Measurements from ENCODE around the gene ALKBH1. TPM values are rescaled to one million over a fixed set of nuclear protein-coding genes. Genes with fewer than 3 reads are reported as not detected.
"Not testable (repeated sequence)": the region's sequence is repeated elsewhere in the genome, so short reads cannot be mapped to it uniquely, and the experiment has no call there.

Gene ALKBH1, protein sequence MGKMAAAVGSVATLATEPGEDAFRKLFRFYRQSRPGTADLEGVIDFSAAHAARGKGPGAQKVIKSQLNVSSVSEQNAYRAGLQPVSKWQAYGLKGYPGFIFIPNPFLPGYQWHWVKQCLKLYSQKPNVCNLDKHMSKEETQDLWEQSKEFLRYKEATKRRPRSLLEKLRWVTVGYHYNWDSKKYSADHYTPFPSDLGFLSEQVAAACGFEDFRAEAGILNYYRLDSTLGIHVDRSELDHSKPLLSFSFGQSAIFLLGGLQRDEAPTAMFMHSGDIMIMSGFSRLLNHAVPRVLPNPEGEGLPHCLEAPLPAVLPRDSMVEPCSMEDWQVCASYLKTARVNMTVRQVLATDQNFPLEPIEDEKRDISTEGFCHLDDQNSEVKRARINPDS
- 13.0 TPM for total RNA-seq
- polyA plus RNA-seq = 9.3 TPM

DNA sequence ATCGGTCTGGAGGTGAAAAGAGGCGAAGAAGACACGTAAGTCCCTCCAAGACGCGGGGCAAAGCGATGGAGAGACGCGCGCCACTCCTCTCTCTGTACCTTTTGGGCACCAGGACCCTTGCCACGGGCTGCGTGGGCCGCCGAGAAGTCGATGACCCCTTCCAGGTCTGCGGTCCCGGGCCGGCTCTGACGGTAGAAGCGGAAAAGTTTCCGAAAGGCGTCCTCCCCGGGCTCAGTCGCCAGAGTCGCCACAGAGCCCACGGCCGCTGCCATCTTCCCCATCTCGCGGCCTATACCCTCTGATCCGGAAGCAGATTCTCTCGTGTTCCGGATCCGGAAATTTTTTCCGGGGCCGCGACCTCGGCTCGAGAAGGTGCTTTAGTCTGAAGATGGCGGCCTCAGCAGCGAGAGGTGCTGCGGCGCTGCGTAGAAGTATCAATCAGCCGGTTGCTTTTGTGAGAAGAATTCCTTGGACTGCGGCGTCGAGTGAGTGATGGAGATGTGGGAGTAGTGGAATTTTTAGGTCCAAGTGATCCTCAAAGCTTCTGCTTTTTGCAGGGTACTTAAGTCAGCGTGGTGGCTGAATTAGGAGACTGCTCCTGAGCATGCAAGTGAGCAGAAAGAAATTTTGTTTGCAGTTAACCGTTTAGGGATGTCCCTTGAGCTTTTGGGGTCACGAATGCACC lies at the start of gene ALKBH1, which contains the start of gene SLIRP:
ALKBH1 (minus strand) TSS at position 300 of the 685 bp plus-strand sequence; CDS start at position 281, 19 bp downstream.
SLIRP (plus strand) TSS at position 380 of the 685 bp plus-strand sequence; CDS start at position 389, 9 bp downstream.
- Histone ChIP-seq H3K4me1 (ENCODE audit: insufficient read depth) (peaks cover 1% of the 10 kb centered on the region), H3K27ac (ENCODE audit: low read depth) (peak within 1 kb of the TSS; percentile 60), H3K4me3 (ENCODE audit: low read depth, low read length) (peak within 1 kb of the TSS; percentile 89), H3K36me3 (ENCODE audit: insufficient read depth) (peaks cover 4% of the 10 kb centered on the region)
- under 1% methylated on average over 49 of the region's 49 CpGs for WGBS
- peak; percentile 76 for DNase-seq (ENCODE audit: extremely low spot score)

DNA sequence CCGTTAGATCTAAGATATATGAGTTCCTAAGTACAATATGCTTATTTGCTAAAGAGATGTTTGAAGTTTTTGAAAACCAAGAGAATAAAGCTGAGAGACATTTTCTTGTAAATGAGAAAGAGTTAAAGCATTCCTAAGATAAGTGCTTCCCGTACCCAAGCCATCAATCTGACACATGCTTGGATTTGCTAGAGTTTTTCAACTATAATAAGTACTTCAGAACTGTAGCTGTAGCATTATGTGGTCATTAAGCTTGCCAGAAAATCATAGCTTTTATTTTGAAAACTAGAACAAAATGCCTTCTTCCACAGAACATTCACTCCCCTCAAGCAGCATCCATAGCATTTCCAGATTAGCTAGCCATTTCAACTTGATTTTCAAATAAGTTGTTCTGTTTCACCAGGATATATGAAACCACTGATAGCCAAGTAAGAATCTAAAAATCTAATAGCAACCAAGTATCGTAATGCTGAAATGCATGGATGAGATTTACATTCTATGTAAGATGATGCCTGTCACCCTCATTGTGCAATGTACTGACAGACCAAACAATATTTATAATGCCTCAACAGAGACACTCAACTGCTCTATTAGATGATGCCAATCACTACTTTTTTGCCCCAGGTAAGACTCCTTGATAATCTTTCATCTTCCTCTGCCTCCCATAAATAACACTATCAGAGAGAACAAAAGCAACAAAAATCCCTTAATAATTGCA lies 45.1 kb upstream of the ALKBH1 start:
- 56% methylated on average over 3 of the region's 3 CpGs for WGBS
- H3K36me3 ChIP-seq (ENCODE audit: insufficient read depth) = peaks cover 16% of the 10 kb centered on the region

DNA sequence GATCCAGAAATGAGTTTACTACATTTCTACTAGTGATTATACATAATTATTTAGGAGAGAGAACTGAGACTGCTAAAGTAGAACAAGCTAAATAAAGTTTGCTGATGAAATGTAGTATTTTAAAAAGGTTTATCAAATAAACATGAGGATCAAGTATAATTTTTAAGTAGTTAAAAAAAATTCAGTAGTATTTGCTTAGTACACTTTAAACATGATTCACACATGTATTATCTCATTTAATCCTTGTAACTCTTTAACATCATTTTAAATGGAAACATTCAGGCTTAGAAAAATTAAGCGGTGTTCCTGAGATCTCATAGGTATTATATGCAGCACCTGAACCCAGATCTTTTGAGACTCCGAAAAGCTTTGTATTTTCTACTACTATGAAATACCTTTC lies 44.4 kb upstream of the ALKBH1 start:
- Histone ChIP-seq H3K4me1 (ENCODE audit: insufficient read depth) (no peaks in the 10 kb centered on the region), H3K36me3 (ENCODE audit: insufficient read depth) (peaks cover 16% of the 10 kb centered on the region), H3K4me3 (ENCODE audit: low read depth, low read length) (no peak overlapping the region), H3K27ac (ENCODE audit: low read depth) (no peak overlapping the region)
- WGBS = 96% methylated on average over 2 of the region's 2 CpGs
- no peak for DNase-seq (ENCODE audit: extremely low spot score)

More for the DNA sequence above, 45.1 kb upstream of the ALKBH1 start:
- Histone ChIP-seq H3K27ac (ENCODE audit: low read depth) (no peak overlapping the region), H3K4me3 (ENCODE audit: low read depth, low read length) (no peak overlapping the region), H3K4me1 (ENCODE audit: insufficient read depth) (no peaks in the 10 kb centered on the region)
- DNase-seq (ENCODE audit: extremely low spot score) = no peak

DNA sequence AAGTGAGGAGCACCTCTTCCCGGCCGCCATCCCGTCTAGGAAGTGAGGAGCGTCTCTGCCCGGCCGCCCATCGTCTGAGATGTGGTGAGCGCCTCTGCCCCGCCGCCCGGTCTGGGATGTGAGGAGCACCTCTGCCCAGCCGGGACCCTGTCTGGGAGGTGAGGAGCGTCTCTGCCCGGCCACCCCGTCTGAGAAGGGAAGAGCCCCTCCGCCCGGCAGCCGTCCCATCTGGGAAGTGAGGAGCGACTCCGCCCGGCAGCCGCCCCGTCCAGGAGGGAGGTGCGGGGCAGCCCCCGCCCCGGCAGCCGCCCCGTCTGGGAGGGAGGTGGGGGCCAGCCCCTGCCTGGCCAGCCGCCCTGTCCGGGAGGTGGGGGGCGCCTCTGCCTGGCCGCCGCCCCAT lies 39.6 kb upstream of the ALKBH1 start:
- WGBS = 96% methylated on average over 33 of the region's 33 CpGs
- H3K4me3 ChIP-seq (ENCODE audit: low read depth, low read length); H3K27ac ChIP-seq (ENCODE audit: low read depth); H3K4me1 ChIP-seq (ENCODE audit: insufficient read depth); DNase-seq (ENCODE audit: extremely low spot score): not testable (repeated sequence)
- peaks cover 14% of the 10 kb centered on the region for H3K36me3 ChIP-seq (ENCODE audit: insufficient read depth)

DNA sequence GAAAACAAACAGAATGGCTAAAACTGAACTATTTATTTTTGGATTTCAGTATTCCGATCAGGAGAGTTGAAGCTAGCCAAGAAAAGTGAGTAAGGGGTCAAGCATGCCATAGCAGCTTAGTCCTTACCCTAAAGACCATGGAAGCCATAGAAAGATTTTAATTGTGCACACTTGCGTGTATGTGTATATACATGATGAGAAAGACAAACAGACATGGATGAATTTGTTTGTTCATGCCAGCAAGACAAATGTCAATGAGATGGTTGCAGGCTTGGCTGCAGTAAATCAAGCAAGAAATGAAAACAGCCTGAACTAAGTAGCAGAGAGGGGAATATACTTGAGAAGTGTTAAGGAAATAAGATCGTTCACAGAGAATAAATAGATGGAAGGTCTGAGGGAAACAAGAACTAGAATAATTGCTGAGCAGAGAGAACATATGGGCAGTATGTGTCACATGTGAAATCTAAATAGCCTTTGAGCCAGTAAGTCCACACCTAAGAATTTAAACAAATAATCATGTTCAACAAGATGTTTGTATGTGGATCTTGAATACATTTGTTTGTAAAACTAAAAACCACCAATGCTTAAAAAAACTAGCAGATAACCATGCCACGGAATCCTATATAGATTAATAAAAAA lies 38.4 kb upstream of the ALKBH1 start:
- H3K4me3 ChIP-seq (ENCODE audit: low read depth, low read length) = no peak overlapping the region
- peaks cover 12% of the 10 kb centered on the region for H3K36me3 ChIP-seq (ENCODE audit: insufficient read depth)
- WGBS = 62% methylated on average over 4 of the region's 4 CpGs

DNA sequence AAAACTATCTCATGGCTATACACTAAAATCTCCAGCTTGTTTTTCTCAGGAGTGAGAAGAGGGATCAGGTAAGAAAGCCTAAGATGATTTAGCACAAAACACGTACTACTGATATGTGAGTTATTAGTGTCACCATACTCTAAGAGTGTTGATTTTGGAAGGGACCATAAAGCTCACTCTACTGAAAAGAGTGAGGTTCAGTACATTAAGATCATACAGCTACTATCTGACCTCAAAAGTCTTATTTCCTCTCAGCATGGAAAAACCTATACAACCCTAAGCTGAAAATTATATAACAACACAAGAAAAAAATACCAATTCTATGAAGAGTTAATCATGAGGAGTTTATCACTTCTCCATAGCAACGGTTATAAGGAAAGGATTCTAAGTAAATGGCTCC lies 33.6 kb upstream of the ALKBH1 start:
- WGBS = 76% methylated on average over 2 of the region's 2 CpGs
- no peak overlapping the region for H3K4me3 ChIP-seq (ENCODE audit: low read depth, low read length)
- peaks cover 2% of the 10 kb centered on the region for H3K36me3 ChIP-seq (ENCODE audit: insufficient read depth)
- no peak for DNase-seq (ENCODE audit: extremely low spot score)
- no peak overlapping the region for H3K27ac ChIP-seq (ENCODE audit: low read depth)
- H3K4me1 ChIP-seq (ENCODE audit: insufficient read depth) = no peaks in the 10 kb centered on the region

More for the DNA sequence above, 38.4 kb upstream of the ALKBH1 start:
- H3K27ac ChIP-seq (ENCODE audit: low read depth) = no peak overlapping the region
- DNase-seq (ENCODE audit: extremely low spot score) = no peak
- H3K4me1 ChIP-seq (ENCODE audit: insufficient read depth) = no peaks in the 10 kb centered on the region

DNA sequence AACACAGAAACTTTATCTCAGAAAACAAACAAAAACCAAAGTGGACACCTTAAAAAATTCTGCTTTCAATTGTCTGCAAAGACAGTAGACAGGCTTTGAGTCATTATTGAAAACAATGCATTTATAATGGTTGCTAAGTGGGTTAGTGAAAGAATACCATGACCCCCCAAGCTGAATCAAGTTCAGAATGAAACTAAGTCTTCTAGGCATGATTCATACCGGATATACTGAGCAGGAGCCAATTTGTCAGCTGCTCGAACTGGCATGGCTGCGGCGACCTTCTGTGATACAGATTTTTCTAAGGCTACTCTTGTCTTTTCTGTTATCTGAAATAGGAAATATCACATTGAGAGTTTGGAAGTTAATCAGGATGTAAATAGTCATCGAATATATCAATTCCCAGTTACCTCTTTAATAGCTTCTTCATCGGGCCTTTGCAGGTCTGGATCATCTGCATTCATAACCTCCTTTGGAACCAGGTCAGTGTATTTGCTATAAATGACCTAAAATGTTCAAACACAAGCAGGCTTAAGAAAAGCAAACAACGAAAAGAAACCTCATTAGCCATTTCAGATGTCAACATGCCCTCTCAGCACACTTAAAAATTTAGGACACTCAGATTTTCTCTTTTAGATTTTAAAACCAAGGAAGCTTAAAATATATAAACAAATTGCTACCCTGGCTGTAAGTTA lies 30.9 kb upstream of the ALKBH1 start:
- Histone ChIP-seq H3K36me3 (ENCODE audit: insufficient read depth) (peaks cover 6% of the 10 kb centered on the region), H3K4me1 (ENCODE audit: insufficient read depth) (no peaks in the 10 kb centered on the region), H3K4me3 (ENCODE audit: low read depth, low read length) (no peak overlapping the region), H3K27ac (ENCODE audit: low read depth) (no peak overlapping the region)
- DNase-seq (ENCODE audit: extremely low spot score) = no peak
- WGBS = 75% methylated on average over 7 of the region's 7 CpGs

DNA sequence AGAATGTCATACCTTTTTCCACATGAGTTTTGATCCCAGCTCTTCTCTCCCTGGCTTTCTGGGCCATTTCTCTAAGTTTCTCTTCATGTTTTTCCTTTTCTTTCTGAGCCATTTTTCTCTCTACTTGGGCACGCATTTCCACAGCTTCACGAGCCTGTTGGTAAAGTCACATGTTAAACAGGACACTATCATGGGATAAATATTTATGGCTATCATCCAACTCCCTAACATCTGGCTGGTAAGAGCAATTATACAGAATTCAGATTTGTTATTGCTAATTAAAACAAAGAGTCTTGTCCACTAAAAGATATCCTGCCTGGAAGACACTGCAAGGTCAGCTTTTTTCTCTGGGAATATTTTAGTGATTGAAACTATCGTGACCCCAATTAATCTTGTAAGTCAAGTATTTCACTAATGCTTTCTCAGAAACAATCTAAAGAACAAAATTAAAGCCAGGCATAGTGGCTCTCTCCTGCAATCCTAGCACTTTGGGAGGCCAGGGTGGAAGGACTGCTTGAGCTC lies 23.2 kb upstream of the ALKBH1 start:
- H3K36me3 ChIP-seq (ENCODE audit: insufficient read depth) = peaks cover 11% of the 10 kb centered on the region

DNA sequence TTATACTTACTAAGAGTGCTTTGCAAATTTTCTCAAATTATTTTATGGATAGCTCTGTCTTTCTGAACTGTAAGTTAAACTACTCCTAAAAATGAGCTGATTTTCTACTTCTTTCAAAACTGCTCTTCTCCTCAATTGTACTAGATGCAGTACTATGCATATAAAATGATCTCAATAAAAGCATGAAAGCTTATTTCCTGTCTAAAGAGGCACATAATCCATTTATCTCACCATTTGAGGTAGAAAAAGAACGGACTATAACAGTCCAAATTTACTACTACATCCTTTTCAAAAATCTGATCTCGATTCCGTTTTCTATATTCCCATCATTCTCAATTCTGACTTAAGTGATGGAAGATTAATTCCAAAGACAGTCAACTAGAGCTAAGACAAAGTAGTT lies 14.5 kb upstream of the ALKBH1 start:
- no peaks in the 10 kb centered on the region for H3K4me1 ChIP-seq (ENCODE audit: insufficient read depth)
- no peak overlapping the region for H3K27ac ChIP-seq (ENCODE audit: low read depth)
- no peak for DNase-seq (ENCODE audit: extremely low spot score)
- WGBS = 97% methylated on average over 3 of the region's 3 CpGs
- H3K4me3 ChIP-seq (ENCODE audit: low read depth, low read length) = no peak overlapping the region
- H3K36me3 ChIP-seq (ENCODE audit: insufficient read depth) = peaks cover 5% of the 10 kb centered on the region

More for the DNA sequence above, 23.2 kb upstream of the ALKBH1 start:
- Histone ChIP-seq H3K4me3 (ENCODE audit: low read depth, low read length) (no peak overlapping the region), H3K4me1 (ENCODE audit: insufficient read depth) (no peaks in the 10 kb centered on the region), H3K27ac (ENCODE audit: low read depth) (no peak overlapping the region)
- DNase-seq (ENCODE audit: extremely low spot score) = no peak
- 72% methylated on average over 3 of the region's 3 CpGs for WGBS

DNA sequence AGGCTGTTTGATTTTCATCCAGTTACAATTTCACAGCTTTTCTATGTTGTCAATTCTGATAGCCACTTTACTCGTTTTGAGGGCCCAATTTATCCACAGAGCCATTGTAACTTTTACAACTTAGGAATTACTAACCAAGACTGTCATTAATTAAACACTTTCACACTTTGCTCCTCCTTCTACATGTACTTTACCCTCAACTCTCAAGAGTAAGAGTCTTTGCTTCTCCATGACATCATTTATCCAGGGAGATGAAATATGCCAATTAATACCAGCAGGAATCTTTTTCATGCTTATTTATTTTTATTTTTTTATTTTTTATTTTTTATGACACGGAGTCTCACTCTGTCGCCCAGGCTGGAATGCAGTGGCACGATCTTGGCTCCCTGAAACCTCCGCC lies 13.6 kb upstream of the ALKBH1 start:
- Histone ChIP-seq H3K27ac (ENCODE audit: low read depth) (no peak overlapping the region), H3K36me3 (ENCODE audit: insufficient read depth) (peaks cover 6% of the 10 kb centered on the region), H3K4me3 (ENCODE audit: low read depth, low read length) (no peak overlapping the region), H3K4me1 (ENCODE audit: insufficient read depth) (no peaks in the 10 kb centered on the region)
- WGBS = 91% methylated on average over 5 of the region's 5 CpGs
- DNase-seq (ENCODE audit: extremely low spot score) = no peak

DNA sequence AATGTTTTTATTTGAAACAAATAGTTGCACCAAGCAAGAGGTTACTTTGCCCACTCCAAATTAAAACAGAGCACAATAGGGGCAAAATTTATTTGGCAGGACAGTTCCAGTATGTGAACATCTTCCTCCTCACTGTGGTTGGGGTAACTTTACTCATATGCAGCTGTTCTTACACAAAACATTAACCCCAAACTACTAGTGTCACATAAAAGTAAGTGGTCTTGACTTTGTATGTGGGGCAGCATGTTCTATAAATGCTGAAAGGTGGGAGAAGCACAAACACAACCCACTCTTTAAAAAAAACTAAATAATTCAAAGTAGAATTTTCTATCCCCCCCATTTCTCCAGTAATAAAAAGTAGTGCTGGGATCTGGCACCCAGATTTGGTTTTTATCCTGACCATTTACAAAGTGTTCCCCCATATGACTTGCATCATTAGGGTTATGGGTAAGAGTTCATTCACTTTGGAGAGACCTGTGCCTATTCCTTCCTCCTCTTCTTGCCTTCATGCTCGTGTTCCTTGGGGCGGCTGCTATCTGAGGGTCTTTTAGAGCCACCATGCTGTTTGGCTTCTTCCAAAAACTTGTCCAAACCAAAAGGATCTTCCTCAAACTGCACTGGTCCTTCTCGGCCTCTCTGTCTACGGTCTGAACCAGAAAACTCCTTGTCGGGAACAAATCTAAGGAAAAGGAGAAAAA lies 9.9 kb upstream of the ALKBH1 start:
- Histone ChIP-seq H3K4me1 (ENCODE audit: insufficient read depth) (no peaks in the 10 kb centered on the region), H3K27ac (ENCODE audit: low read depth) (no peak overlapping the region), H3K4me3 (ENCODE audit: low read depth, low read length) (no peak overlapping the region), H3K36me3 (ENCODE audit: insufficient read depth) (peaks cover 9% of the 10 kb centered on the region)
- no peak for DNase-seq (ENCODE audit: extremely low spot score)
- 81% methylated on average over 5 of the region's 5 CpGs for WGBS

DNA sequence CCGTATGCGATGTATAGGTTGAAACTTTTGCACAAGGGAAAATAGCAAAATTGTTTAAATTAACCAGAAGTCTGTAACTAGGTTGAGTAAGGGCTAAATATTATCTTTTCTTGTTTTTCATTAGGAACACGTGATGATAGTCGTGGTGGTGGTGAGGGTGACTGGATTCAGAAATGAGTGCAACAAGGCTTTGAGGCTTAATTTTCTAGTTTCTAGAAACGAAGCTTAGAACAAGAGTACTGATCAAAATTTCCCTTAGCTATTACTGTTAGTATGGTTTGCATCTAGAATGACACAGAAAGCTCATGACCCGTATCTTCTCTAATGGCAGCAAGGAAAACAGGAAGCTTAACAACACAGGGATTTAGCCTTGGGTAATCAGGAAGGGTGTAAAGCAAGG lies 7.1 kb upstream of the ALKBH1 start:
- Histone ChIP-seq H3K4me3 (ENCODE audit: low read depth, low read length) (no peak overlapping the region), H3K27ac (ENCODE audit: low read depth) (no peak overlapping the region), H3K4me1 (ENCODE audit: insufficient read depth) (no peaks in the 10 kb centered on the region), H3K36me3 (ENCODE audit: insufficient read depth) (peaks cover 11% of the 10 kb centered on the region)
- no peak for DNase-seq (ENCODE audit: extremely low spot score)
- 94% methylated on average over 6 of the region's 6 CpGs for WGBS

Data from urinary bladder (tissue), 4 donors.